Stimulated activated CD4-positive, alpha-beta T cell treated with anti-CD3 and anti-CD28 coated beads, Interleukin-12 subunit alpha, Interleukin-12 subunit beta, amount 100 ng/mL, for 48 hours (primary cell): Measurements from ENCODE around the gene MRPS7.
A peak's percentile ranks its signal among the peaks of the same experiment; 100 is the strongest.

ENCODE experiments used
- DNase-seq, 3 donors: peaks; one replicate each; pipeline ENCODE4 v3.0.0-alpha.2; 2020; ENCODE audit warnings: low read depth in 2 of 3, low spot score in 1 of 3

The MRPS7 gene

GRCh38 chr17:75261336-75262111, at the start of gene MRPS7, which contains the start of gene GGA3:
Gene MRPS7, plus strand, starts transcription at chr17:75261879. Its CDS starts 22 bp downstream, at chr17:75261901.
Gene GGA3, minus strand, starts transcription at chr17:75261606. Its CDS starts 19 bp downstream, at chr17:75261587.
- DNase-seq, result peak; percentile 90 to 94 (median 94)

DNA sequence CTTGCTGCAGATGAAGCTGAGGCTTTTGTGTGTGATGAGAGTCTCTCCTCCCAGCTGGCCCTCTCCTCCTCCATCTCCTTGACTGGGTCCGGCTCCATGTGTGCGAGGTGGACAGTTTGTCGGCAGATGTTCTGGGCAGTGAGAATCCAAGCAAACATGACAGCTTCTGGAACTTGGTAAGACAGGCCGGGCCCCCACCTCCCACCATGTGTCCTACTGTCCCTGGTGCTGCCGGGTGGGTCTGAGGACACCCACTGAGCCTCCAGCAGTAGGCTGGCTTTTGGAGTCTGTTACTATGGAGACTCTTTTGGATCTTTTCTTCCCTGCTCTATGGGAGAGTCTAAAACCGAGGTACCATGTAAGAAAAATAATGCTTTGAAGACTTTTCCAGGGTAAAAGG, 43.5 kb upstream of the MRPS7 start:
- DNase-seq, result no peak

GRCh38 chr17:75219815-75220214, 41.9 kb upstream of the MRPS7 start:
- DNase-seq, result no peak

DNA sequence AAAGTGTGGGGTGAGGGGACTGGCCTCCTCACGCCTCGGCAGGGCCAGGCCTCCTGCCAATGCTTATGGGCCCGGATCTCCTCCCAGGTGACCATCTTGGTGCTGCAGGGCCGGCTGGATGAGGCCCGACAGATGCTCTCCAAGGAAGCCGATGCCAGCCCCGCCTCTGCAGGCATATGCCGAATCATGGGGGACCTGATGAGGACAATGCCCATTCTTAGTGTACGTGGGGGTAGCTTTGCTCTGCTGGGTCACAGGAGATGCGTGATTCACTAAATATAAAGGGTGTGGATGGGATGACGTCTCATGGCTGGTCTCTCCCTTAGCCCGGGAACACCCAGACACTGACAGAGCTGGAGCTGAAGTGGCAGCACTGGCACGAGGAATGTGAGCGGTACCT, 36.7 kb upstream of the MRPS7 start:
- DNase-seq, result no peak

- no peak for DNase-seq
Observed at GRCh38 chr17:75227729-75228128, 34.0 kb upstream of the MRPS7 start.

- no peak for DNase-seq
Observed at GRCh38 chr17:75228305-75228704, 33.4 kb upstream of the MRPS7 start.

GRCh38 chr17:75228847-75229246, 32.8 kb upstream of the MRPS7 start:
- DNase-seq, result no peak

GRCh38 chr17:75231071-75231470, 30.6 kb upstream of the MRPS7 start:
- DNase-seq, result no peak

- no peak for DNase-seq
Observed at GRCh38 chr17:75231741-75232464, 29.8 kb upstream of the MRPS7 start.

- no peak for DNase-seq
Observed at GRCh38 chr17:75232786-75233185, 28.9 kb upstream of the MRPS7 start.

- DNase-seq, result no peak
Observed at GRCh38 chr17:75237100-75238014, 24.3 kb upstream of the MRPS7 start.

GRCh38 chr17:75238020-75238580, 23.6 kb upstream of the MRPS7 start:
- no peak for DNase-seq

- peak in 2 of 3 donors; percentile 41 to 43 for DNase-seq
Observed at GRCh38 chr17:75238684-75239191, 22.9 kb upstream of the MRPS7 start.

DNA sequence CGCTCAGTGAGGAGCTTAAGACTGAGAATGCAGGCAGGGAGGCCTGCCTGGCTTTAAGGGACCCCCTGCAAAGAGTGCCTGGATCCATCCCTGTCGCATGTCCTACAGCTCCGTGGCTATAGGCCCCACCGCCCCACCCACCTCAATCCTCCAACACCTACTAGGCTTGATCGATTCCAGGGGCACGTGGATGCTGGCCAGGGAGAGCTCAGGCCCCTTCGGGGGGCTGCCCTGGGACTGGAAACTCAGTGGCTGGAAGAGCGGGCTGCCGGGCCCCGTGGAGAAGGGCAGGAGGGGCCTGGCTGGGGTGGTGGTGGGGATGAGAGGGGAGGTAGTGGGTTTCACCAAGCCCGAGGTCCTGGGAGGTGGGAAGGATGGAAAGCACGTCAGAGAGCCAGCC, 22.5 kb upstream of the MRPS7 start:
- DNase-seq, result no peak

DNA sequence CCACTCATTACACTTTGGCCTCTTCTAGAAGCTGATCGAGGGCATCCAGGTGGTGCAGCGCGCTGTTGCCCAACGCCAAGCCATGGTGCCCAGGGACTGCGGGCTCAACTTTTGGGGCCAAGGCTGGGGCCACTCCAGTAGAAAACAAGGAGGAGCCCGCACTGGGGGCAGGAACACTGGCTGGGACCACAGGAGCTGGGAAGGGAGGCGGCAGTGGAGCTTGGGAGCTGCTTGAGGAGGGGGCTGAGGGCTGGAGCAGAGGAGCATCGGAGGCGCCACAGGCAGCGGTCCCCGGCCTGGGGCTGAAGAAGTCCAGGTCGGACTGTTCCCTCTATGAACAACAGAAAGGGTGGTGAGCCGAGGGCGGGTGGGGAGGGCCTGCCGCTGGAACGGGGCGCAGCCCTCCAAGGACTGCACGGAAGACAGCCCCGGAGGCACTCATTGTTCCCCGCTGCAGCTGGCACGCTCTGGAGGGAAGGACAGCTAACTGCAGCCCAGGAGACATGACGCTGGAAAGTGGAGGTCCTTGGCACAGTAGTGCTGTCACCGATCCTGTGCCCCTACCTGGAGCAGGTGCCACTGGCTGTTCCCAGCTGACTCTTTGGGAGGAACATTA, 21.8 kb upstream of the MRPS7 start:
- DNase-seq, result no peak

DNA sequence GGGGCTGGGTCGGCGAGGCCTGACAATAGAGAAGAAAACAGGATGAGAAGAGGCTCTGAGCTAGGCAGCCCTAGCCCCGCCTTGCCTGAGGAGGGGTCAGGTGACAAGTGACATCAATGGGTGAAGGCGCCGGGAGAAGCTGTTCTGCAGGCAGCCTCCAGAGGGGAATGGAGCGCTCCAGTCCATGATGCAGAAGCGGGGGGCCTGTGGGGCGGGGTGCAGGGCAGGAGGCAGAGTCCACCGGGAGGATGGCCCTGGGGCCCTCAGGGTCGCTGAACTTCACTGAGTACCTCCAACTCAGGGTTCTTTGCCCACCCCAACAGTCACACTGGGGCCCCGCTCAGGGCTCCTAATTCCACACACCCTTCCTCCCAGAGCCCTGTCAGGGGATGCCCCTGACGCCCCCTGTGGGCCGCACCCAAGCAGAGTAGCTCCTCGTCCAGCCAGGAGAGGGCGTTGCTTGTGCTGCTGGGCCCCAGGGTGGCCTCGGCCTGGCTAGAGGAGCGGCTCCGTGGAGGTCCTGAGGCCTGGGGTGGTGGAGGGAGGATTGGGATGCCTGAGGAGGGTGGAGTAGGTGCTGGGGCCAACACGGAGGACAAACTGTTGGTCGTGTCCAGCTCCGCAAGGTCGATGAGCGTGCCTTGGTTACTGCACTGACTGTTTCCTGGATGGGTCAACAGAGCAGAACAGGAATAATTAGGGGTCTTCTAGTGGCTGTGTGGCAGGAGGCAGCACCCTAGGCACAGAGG, 21.1 kb upstream of the MRPS7 start:
- peak in 1 of 3 donors; percentile 37 for DNase-seq

- DNase-seq, result no peak
Observed at GRCh38 chr17:75241143-75241430, 20.6 kb upstream of the MRPS7 start.

DNA sequence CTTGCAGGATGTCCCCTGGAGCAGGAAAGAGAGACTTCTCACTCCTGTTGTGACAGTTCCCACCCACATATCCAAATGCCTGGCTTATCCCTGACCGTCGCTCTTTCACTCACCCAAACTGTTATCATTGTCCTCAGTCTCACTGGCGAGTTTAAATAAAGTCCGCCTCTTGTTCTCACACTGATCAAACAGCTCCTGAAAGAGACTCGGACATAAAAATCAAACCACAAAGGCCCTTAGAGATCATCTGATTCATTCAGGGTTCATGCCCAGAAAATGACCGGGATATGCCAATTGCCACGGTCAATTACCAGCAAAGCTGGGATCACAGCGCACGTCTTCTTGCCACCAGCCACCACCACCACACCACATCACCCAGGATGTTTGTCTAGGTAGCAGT, 20.2 kb upstream of the MRPS7 start:
- DNase-seq, result no peak

DNA sequence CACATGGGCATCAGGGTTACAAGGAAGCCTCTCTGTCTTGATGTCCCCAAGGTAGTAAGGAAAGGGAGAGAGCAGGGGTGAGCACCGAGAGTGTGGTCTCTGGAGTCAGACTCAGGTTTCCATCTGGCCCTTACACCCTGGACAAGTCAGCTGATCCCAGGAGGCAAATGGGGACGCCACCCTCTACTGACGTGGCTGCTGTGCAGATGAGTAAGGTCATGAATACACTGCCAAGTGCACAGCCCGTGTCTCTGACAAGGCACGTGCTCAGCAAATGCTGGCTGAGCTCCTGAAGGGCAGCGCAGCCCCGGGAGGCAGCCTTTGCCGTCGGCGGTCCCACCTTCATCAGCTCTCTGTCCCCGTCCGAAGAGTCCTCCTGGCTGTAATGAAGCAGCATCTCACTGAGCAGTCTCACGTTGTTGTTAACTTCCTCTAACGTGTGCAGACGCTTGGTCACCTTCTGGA, 19.7 kb upstream of the MRPS7 start:
- no peak for DNase-seq
